ENCODE results near the gene CLSTN2. TPM values are rescaled to one million over a fixed set of nuclear protein-coding genes. Genes with fewer than 3 reads are reported as not detected.

The CLSTN2 gene
- total RNA-seq, 1 experiment from 2014 or later, result 0.02 TPM

DNA sequence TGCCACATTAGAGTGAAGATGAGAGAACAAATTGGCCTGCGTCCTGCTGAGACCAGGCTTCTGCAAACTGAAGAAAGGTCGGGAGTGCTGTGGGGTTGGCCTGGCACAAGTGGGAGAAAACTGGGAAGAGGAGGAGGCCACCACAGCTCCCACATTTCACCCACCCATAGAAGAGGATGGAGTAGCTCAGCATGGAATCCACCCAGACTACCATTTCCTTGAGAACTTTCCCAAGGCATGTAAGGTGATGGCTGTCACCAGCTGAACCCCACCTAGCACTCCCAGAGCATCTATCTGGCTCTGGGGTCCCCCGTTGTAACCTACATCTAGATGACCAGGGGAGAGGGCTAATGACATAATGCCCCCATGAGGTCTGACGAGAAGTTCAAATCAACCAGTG, 622.5 kb downstream of the CLSTN2 start:
- ChIA-PET POLR2A (no interaction called here), RAD21 (ENCODE audit: low non-redundant PET in 1 of 2, low total read pairs in 2 of 2, uncharacterized antibody in 2 of 2, unreplicated experiment in 2 of 2) (no interaction called here), CTCF (no interaction called here)
- no peaks in the 10 kb centered on the region for H3K9me2 ChIP-seq (ENCODE audit: insufficient read depth)
- no peak overlapping the region for H3K4me2 ChIP-seq (ENCODE audit: low read length)
- H3K9me3 ChIP-seq (ENCODE audit: control insufficient read depth in 1 of 2, insufficient read depth in 1 of 2, low read depth in 1 of 2, low read length in 2 of 2), result no peaks in the 10 kb centered on the region
- no peak overlapping the region for H2AFZ ChIP-seq (ENCODE audit: low read depth, low read length, poor library complexity, severe bottlenecking)
- TF ChIP-seq ELF1 (IDR thresholded peaks at IDR 0.05; ENCODE audit: borderline replicate concordance, low read depth), result no peak
- no peak for TF ChIP-seq FOSL1 (IDR thresholded peaks at IDR 0.05; ENCODE audit: low read depth)
- TF ChIP-seq, protein P1, sequence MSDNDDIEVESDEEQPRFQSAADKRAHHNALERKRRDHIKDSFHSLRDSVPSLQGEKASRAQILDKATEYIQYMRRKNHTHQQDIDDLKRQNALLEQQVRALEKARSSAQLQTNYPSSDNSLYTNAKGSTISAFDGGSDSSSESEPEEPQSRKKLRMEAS (IDR thresholded peaks at IDR 0.05), result no peak
- TF ChIP-seq, protein P2, sequence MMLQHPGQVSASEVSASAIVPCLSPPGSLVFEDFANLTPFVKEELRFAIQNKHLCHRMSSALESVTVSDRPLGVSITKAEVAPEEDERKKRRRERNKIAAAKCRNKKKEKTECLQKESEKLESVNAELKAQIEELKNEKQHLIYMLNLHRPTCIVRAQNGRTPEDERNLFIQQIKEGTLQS (IDR thresholded peaks at IDR 0.05), result no peak
- TF ChIP-seq CBX3 (IDR thresholded peaks at IDR 0.05; ENCODE audit: low read depth), result no peak
- TF ChIP-seq SRF (IDR thresholded peaks at IDR 0.05; ENCODE audit: low read depth), result no peak
- TF ChIP-seq JUND (IDR thresholded peaks at IDR 0.05), result no peak
- H3K27me3 ChIP-seq (ENCODE audit: insufficient read depth, low read length), result peaks cover 36% of the 10 kb centered on the region
- no peaks in the 10 kb centered on the region for H3K4me1 ChIP-seq (ENCODE audit: control insufficient read depth in 1 of 2, insufficient read depth in 2 of 2, low read length in 2 of 2)
- H3K79me2 ChIP-seq (ENCODE audit: insufficient read depth, low read length), result no peaks in the 10 kb centered on the region
- no peak overlapping the region for H3K4me3 ChIP-seq (replicated peaks in 1 of 2; ENCODE audit: low read depth in 1 of 2, low read length in 2 of 2)
- no peak overlapping the region for H3K9ac ChIP-seq (ENCODE audit: low read length)
- intact Hi-C loops (cut with micrococcal nuclease), result no loop called here
- ATAC-seq (no peak), DNase-seq (ENCODE audit: low read depth, low spot score) (no peak)
- no peaks in the 10 kb centered on the region for H3K36me3 ChIP-seq (ENCODE audit: control insufficient read depth in 1 of 2, insufficient read depth in 2 of 2, low read length in 2 of 2)
- no peak overlapping the region for H3K27ac ChIP-seq (ENCODE audit: low read depth, low read length)
- no peaks in the 10 kb centered on the region for H4K20me1 ChIP-seq (ENCODE audit: insufficient read depth)
- BruUV-seq (replicated peaks), result no TSS peak

DNA sequence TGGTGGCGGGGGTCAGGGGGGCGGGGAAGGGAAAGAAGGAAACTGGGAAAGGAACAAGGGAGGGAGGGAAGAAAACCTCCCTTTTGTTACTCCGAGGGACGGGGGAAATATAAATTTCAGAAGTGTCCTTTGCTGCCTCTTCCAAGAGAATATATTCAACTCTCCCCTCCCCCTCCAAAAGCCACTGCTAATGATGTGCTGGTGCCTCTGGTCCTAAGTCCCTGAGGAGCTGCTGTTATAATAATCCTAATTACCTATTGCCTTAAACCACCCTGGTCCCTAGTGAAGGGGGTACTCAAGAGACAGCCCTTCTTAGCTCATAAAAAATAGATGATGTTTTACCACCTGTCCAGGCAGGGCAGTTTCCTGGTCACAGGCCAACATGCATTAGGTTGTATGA, 624.6 kb downstream of the CLSTN2 start:
- Histone ChIP-seq H2AFZ (ENCODE audit: low read depth, low read length, poor library complexity, severe bottlenecking) (no peak overlapping the region), H3K27me3 (ENCODE audit: insufficient read depth, low read length) (peaks cover 36% of the 10 kb centered on the region), H3K4me3 (replicated peaks in 1 of 2; ENCODE audit: low read depth in 1 of 2, low read length in 2 of 2) (no peak overlapping the region), H3K79me2 (ENCODE audit: insufficient read depth, low read length) (no peaks in the 10 kb centered on the region), H4K20me1 (ENCODE audit: insufficient read depth) (no peaks in the 10 kb centered on the region), H3K27ac (ENCODE audit: low read depth, low read length) (no peak overlapping the region), H3K36me3 (ENCODE audit: control insufficient read depth in 1 of 2, insufficient read depth in 2 of 2, low read length in 2 of 2) (no peaks in the 10 kb centered on the region), H3K9me3 (ENCODE audit: control insufficient read depth in 1 of 2, insufficient read depth in 1 of 2, low read depth in 1 of 2, low read length in 2 of 2) (no peaks in the 10 kb centered on the region), H3K4me1 (ENCODE audit: control insufficient read depth in 1 of 2, insufficient read depth in 2 of 2, low read length in 2 of 2) (no peaks in the 10 kb centered on the region), H3K9me2 (ENCODE audit: insufficient read depth) (no peaks in the 10 kb centered on the region), H3K4me2 (ENCODE audit: low read length) (no peak overlapping the region), H3K9ac (ENCODE audit: low read length) (no peak overlapping the region)
- TF ChIP-seq, protein P1 (IDR thresholded peaks at IDR 0.05), result no peak
- TF ChIP-seq SRF (IDR thresholded peaks at IDR 0.05; ENCODE audit: low read depth) (no peak), TCF7L2 (IDR thresholded peaks at IDR 0.05; ENCODE audit: borderline replicate concordance, extremely low read depth, insufficient read depth, insufficient read length) (no peak), ELF1 (IDR thresholded peaks at IDR 0.05; ENCODE audit: borderline replicate concordance, low read depth) (no peak)
- no TSS peak for BruUV-seq (replicated peaks)
- intact Hi-C loops (cut with micrococcal nuclease), result no loop called here
- RAD21 ChIA-PET (ENCODE audit: low non-redundant PET in 1 of 2, low total read pairs in 2 of 2, uncharacterized antibody in 2 of 2, unreplicated experiment in 2 of 2), result no interaction called here
- POLR2A ChIA-PET, result no interaction called here
- CTCF ChIA-PET, result no interaction called here
- ATAC-seq, result no peak
- DNase-seq (ENCODE audit: low read depth, low spot score), result no peak

Data from HCT116 (cell line).